GM19467 (cell line): Measurements from ENCODE around the gene GRIP2.

Experiments
- ATAC-seq: cut with Tn5 transposase; IDR thresholded peaks from one replicate; pipeline ENCODE4 v1.9.1; 2021; ENCODE audit warnings: mild to moderate bottlenecking, moderate library complexity; ENCODE audit not compliant: unreplicated experiment

Gene GRIP2

GRCh38 chr3:14508505-14508819 lies 31.7 kb downstream of the GRIP2 start:
- no peak for ATAC-seq

- ATAC-seq: no peak
Observed at GRCh38 chr3:14507757-14508504, 32.2 kb downstream of the GRIP2 start.

- no peak for ATAC-seq
Observed at GRCh38 chr3:14507305-14507741, 32.8 kb downstream of the GRIP2 start.

- no peak for ATAC-seq
Observed at GRCh38 chr3:14506626-14507304, 33.4 kb downstream of the GRIP2 start.

GRCh38 chr3:14505803-14506500 lies 34.2 kb downstream of the GRIP2 start:
- ATAC-seq: no peak

- no peak for ATAC-seq
Observed at GRCh38 chr3:14505001-14505802, 34.9 kb downstream of the GRIP2 start.

GRCh38 chr3:14503706-14504065 lies 36.5 kb downstream of the GRIP2 start:
- ATAC-seq: no peak

- ATAC-seq: no peak
Observed at GRCh38 chr3:14503033-14503705, 37.0 kb downstream of the GRIP2 start.

GRCh38 chr3:14502472-14502871 lies 37.7 kb downstream of the GRIP2 start:
- no peak for ATAC-seq

- ATAC-seq: no peak
Observed at GRCh38 chr3:14497321-14497720, 42.8 kb downstream of the GRIP2 start.

- ATAC-seq: no peak
Observed at GRCh38 chr3:14496351-14496750, 43.8 kb downstream of the GRIP2 start.

- ATAC-seq: no peak
Observed at GRCh38 chr3:14494973-14495300, 45.2 kb downstream of the GRIP2 start.

- ATAC-seq: no peak
Observed at GRCh38 chr3:14494279-14494972, 45.7 kb downstream of the GRIP2 start.

GRCh38 chr3:14492948-14493881 lies 46.9 kb downstream of the GRIP2 start:
- no peak for ATAC-seq

- ATAC-seq: no peak
Observed at GRCh38 chr3:14491396-14492190, 48.5 kb downstream of the GRIP2 start.

GRCh38 chr3:14490831-14491230 lies 49.3 kb downstream of the GRIP2 start:
- no peak for ATAC-seq

- ATAC-seq: no peak
Observed at GRCh38 chr3:14490255-14490654, 49.9 kb downstream of the GRIP2 start.

- ATAC-seq: no peak
Observed at GRCh38 chr3:14489641-14490040, 50.5 kb downstream of the GRIP2 start.
